ENCODE results near the gene S100A13. TPM values are rescaled to one million over a fixed set of nuclear protein-coding genes. Genes with fewer than 3 reads are reported as not detected.

Gene S100A13
- total RNA-seq, 1 experiment from 2014 or later = 55.0 TPM

DNA sequence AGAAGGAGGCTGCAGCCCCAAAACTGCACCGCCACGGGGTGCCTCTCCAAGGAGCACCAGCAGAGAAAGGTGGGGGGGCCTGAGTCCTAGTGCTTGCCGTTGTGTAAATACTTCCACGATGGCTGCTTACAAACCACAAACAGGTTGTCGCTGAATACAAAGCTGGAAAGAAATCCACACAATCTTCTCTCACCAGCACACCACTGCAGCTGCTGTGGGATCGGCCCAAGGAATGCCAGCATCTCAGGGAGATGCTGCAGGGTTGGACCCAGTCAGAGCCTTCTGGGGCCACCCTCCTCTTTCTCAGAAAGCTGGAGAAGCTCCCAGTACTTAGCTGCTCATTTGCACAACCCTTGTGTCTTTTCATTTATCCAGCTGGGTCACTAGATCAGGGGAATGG lies 8.1 kb downstream of the S100A13 start:
- H3K27ac ChIP-seq (ENCODE audit: insufficient read length, low read depth, low read length) = no peak overlapping the region
- H2AFZ ChIP-seq (ENCODE audit: low read length) = no peak overlapping the region
- no peaks in the 10 kb centered on the region for H3K79me1 ChIP-seq (ENCODE audit: insufficient read depth, low read depth, low read length, poor library complexity, severe bottlenecking)
- H2BK5ac ChIP-seq (ENCODE audit: insufficient read length, low read length) = no peak overlapping the region
- TF ChIP-seq, protein P1, sequence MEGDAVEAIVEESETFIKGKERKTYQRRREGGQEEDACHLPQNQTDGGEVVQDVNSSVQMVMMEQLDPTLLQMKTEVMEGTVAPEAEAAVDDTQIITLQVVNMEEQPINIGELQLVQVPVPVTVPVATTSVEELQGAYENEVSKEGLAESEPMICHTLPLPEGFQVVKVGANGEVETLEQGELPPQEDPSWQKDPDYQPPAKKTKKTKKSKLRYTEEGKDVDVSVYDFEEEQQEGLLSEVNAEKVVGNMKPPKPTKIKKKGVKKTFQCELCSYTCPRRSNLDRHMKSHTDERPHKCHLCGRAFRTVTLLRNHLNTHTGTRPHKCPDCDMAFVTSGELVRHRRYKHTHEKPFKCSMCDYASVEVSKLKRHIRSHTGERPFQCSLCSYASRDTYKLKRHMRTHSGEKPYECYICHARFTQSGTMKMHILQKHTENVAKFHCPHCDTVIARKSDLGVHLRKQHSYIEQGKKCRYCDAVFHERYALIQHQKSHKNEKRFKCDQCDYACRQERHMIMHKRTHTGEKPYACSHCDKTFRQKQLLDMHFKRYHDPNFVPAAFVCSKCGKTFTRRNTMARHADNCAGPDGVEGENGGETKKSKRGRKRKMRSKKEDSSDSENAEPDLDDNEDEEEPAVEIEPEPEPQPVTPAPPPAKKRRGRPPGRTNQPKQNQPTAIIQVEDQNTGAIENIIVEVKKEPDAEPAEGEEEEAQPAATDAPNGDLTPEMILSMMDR (conservative IDR thresholded peaks at IDR 0.05) = no peak
- no peak overlapping the region for H3K56ac ChIP-seq (ENCODE audit: insufficient read length, low read depth, low read length)
- no peak overlapping the region for H4K8ac ChIP-seq (replicated peaks; ENCODE audit: insufficient read length, low read depth, low read length)
- H3K23ac ChIP-seq (ENCODE audit: insufficient read length, low read depth, low read length) = no peak overlapping the region
- H2BK20ac ChIP-seq (ENCODE audit: low read depth, low read length, poor library complexity, severe bottlenecking) = no peak overlapping the region
- H3K27me3 ChIP-seq (ENCODE audit: insufficient read depth, low read length) = no peaks in the 10 kb centered on the region
- H4K20me1 ChIP-seq (ENCODE audit: control insufficient read depth, insufficient read depth, insufficient read length) = no peaks in the 10 kb centered on the region
- H2AK5ac ChIP-seq (ENCODE audit: insufficient read length, low read length) = no peak overlapping the region
- H3K9ac ChIP-seq (ENCODE audit: extremely low read depth, insufficient read length, low read length) = no peak overlapping the region
- peaks cover 24 to 38% of the 10 kb centered on the region in 2 experiments for H3K4me1 Mint-ChIP-seq
- H3K27ac Mint-ChIP-seq = no peak overlapping the region
- H3K79me2 ChIP-seq (ENCODE audit: insufficient read depth, low read length) = no peaks in the 10 kb centered on the region
- no peak overlapping the region for H3K4ac ChIP-seq (ENCODE audit: low read depth, low read length)
- H3K14ac ChIP-seq (ENCODE audit: insufficient read depth, low read length) = no peak overlapping the region
- no peak for DNase-seq
- H3K9me3 ChIP-seq (ENCODE audit: control insufficient read depth, low read depth, low read length) = no peaks in the 10 kb centered on the region
- H2BK12ac ChIP-seq (ENCODE audit: insufficient read length, low read depth, low read length) = no peak overlapping the region
- no peak overlapping the region for H2BK120ac ChIP-seq (ENCODE audit: low read depth, low read length, poor library complexity, severe bottlenecking)
- no peak overlapping the region for H3K4me3 Mint-ChIP-seq
- 0 out of 2 replicates have a peak, but pooled peaks cover 4% of the 10 kb centered on the region for H3K4me1 ChIP-seq (ENCODE audit: insufficient read depth, low read length)
- no peak overlapping the region for H3T11ph ChIP-seq (ENCODE audit: low read length)
- no peak overlapping the region for H3K18ac ChIP-seq (ENCODE audit: insufficient read length, low read depth, low read length)
- no peak overlapping the region for H4K91ac ChIP-seq (ENCODE audit: insufficient read length, low read depth, low read length)
- WGBS (ENCODE audit: extremely low coverage, insufficient read length, low lambda C conversion rate) = no CpG with 5 or more reads among the region's 6 CpGs
- H3K27me3 Mint-ChIP-seq (ENCODE audit: low read depth) = no peaks in the 10 kb centered on the region; the same call in 1 of the 2 replicates
- H4K5ac ChIP-seq (ENCODE audit: insufficient read length, low read depth, low read length) = no peak overlapping the region
- no peaks in the 10 kb centered on the region for H3K9me3 Mint-ChIP-seq
- no peak overlapping the region for H2BK15ac ChIP-seq (ENCODE audit: low read depth, low read length)
- no peaks in the 10 kb centered on the region for H3K23me2 ChIP-seq (ENCODE audit: insufficient read length, low read depth, low read length, poor library complexity, severe bottlenecking)
- no peak overlapping the region for H3K4me2 ChIP-seq (ENCODE audit: insufficient read depth, insufficient read length, low read length)
- H3K36me3 Mint-ChIP-seq (ENCODE audit: insufficient read depth in 1 of 3, low read depth in 3 of 3) = peaks cover 9 to 29% (median 10%) of the 10 kb centered on the region in 3 experiments; a peak in 6 of 7 replicates

Measured in H9 (cell line).